Neural cell (in vitro differentiated cells): ENCODE measurements around the gene OR7G1. TPM values are rescaled to one million over a fixed set of nuclear protein-coding genes. Genes with fewer than 3 reads are reported as not detected.

Experiments
- H2AFZ ChIP-seq: fragments of 200-600, 300-800 bp; sonication (generic), shearing (Covaris generic); 2 replicates; pipeline ENCODE4 v1.6.0; 2014; ENCODE audit warnings: low read depth, mild to moderate bottlenecking, antibody characterized with exemption, low read length, moderate library complexity
- H3F3A ChIP-seq: fragments of 200-600 bp; shearing (Covaris generic); 2 replicates; pipeline ENCODE4 v1.6.1; 2016; ENCODE audit warnings: mild to moderate bottlenecking, moderate library complexity, mixed read lengths, antibody characterized with exemption, low read length; ENCODE audit not compliant: insufficient read depth, poor library complexity, severe bottlenecking
- H3K27ac ChIP-seq: fragments of 200-600, 300-800 bp; sonication (generic), shearing (Covaris generic); 2 replicates; pipeline ENCODE4 v1.5.1; 2014; ENCODE audit warnings: mild to moderate bottlenecking, low read length, moderate library complexity
- H3K27me3 ChIP-seq: fragments of 300-800, 200-600 bp; sonication (generic), shearing (Covaris generic); 2 replicates; pipeline ENCODE4 v1.6.0; 2014; ENCODE audit warnings: mild to moderate bottlenecking, low read depth, low read length, moderate library complexity; ENCODE audit not compliant: insufficient read depth
- H3K36me3 ChIP-seq: fragments of 300-800, 200-600 bp; sonication (generic), shearing (Covaris generic); 2 replicates; pipeline ENCODE4 v1.5.1; 2014; ENCODE audit warnings: mild to moderate bottlenecking, antibody characterized with exemption, low read length, moderate library complexity; ENCODE audit not compliant: insufficient read depth
- H3K4me2 ChIP-seq: fragments of 300-800, 200-600 bp; sonication (generic), shearing (Covaris generic); 2 replicates; pipeline ENCODE4 v1.6.0; 2014; ENCODE audit warnings: mild to moderate bottlenecking, low read length
- H3K4me3 ChIP-seq: fragments of 300-800, 200-600 bp; sonication (generic), shearing (Covaris generic); 2 replicates; pipeline ENCODE4 v1.5.1; 2014; ENCODE audit warnings: mild to moderate bottlenecking, low read length, moderate library complexity
- H3K79me2 ChIP-seq: fragments of 200-600 bp; shearing (Covaris generic); replicated peaks from 2 replicates; pipeline ENCODE4 v1.6.0; 2014; ENCODE audit warnings: mild to moderate bottlenecking, low read length, moderate library complexity; ENCODE audit not compliant: insufficient read depth
- H3K9ac ChIP-seq: fragments of 300-800, 200-600 bp; sonication (generic), shearing (Covaris generic); 2 replicates; pipeline ENCODE4 v1.6.1; 2016; ENCODE audit warnings: mild to moderate bottlenecking, low read length, mixed read lengths
- H3K9me2 ChIP-seq: fragments of 200-600 bp; shearing (Covaris generic); 2 replicates; pipeline ENCODE4 v1.6.1; 2016; ENCODE audit warnings: mild to moderate bottlenecking, low read length, mixed read lengths; ENCODE audit not compliant: insufficient read depth
- H3K9me3 ChIP-seq: fragments of 200-600, 300-800 bp; sonication (generic), shearing (Covaris generic); 2 replicates; pipeline ENCODE4 v1.6.1; 2016; ENCODE audit warnings: mild to moderate bottlenecking, mixed run types, low read length, moderate library complexity, mixed read lengths
- H4K20me1 ChIP-seq: fragments of 200-600 bp; shearing (Covaris generic); 2 replicates; pipeline ENCODE4 v1.6.1; 2016; ENCODE audit warnings: mild to moderate bottlenecking, mixed run types; ENCODE audit not compliant: insufficient read depth
- CTCF ChIP-seq: fragments of 450-650 bp; IDR thresholded peaks from 2 replicates; pipeline ENCODE4 v1.5.1; 2014; ENCODE audit warnings: antibody characterized with exemption, mild to moderate bottlenecking, moderate library complexity; ENCODE audit not compliant: poor library complexity, severe bottlenecking
- EP300 ChIP-seq: fragments of 450-650 bp; conservative IDR thresholded peaks from 2 replicates; pipeline ENCODE4 v1.6.1; 2014; ENCODE audit warnings: antibody characterized with exemption, mild to moderate bottlenecking, moderate library complexity; ENCODE audit not compliant: poor library complexity, severe bottlenecking
- EZH2 ChIP-seq: fragments of 200-600, 300-800 bp; shearing (Covaris generic), sonication (generic); IDR thresholded peaks from 2 replicates; pipeline ENCODE4 v1.6.1; 2014; ENCODE audit warnings: antibody characterized with exemption, low read length, borderline replicate concordance, mild to moderate bottlenecking; ENCODE audit not compliant: insufficient read depth, poor library complexity, severe bottlenecking
- MXI1 ChIP-seq: fragments of 450-650 bp; conservative IDR thresholded peaks from 2 replicates; pipeline ENCODE4 v1.6.1; 2014; ENCODE audit warnings: antibody characterized with exemption, mild to moderate bottlenecking; ENCODE audit not compliant: poor library complexity, severe bottlenecking
- POLR2AphosphoS5 ChIP-seq: IDR thresholded peaks from 2 replicates; pipeline ENCODE4 v1.6.1; 2012
- RAD21 ChIP-seq: fragments of 450-650 bp; conservative IDR thresholded peaks from 2 replicates; pipeline ENCODE4 v1.6.1; 2014; ENCODE audit warnings: antibody characterized with exemption, mild to moderate bottlenecking, moderate library complexity
- REST ChIP-seq: IDR thresholded peaks from 2 replicates; pipeline ENCODE4 v1.6.1; 2012; ENCODE audit warnings: borderline replicate concordance
- SMC3 ChIP-seq: fragments of 450-650 bp; conservative IDR thresholded peaks from 2 replicates; pipeline ENCODE4 v1.6.1; 2014; ENCODE audit warnings: antibody characterized with exemption, mild to moderate bottlenecking, moderate library complexity; ENCODE audit not compliant: poor library complexity
- TAF1 ChIP-seq: IDR thresholded peaks from 2 replicates; pipeline ENCODE4 v1.6.1; 2012; ENCODE audit warnings: low read depth
- polyA plus RNA-seq: library from polyadenylated mRNA; depleted of rRNA; stranded (reverse); fragments of >200 nt; gene quantifications from 2 replicates; pipeline ENCODE4 v1.2.3, GENCODE V29; 2014

Gene OR7G1
- polyA plus RNA-seq, 1 donor from 2014 or later: not detected

- no peaks in the 10 kb centered on the region for H3K9me2 ChIP-seq
- no peak for TF ChIP-seq REST
- no peak for TF ChIP-seq MXI1
- no peak for TF ChIP-seq EP300
- TF ChIP-seq RAD21: no peak
- no peak for TF ChIP-seq TAF1
- TF ChIP-seq EZH2: no peak
- TF ChIP-seq CTCF: no peak
- TF ChIP-seq POLR2AphosphoS5: no peak
- no peak for TF ChIP-seq SMC3
- H3K79me2 ChIP-seq: no peaks in the 10 kb centered on the region
- no peaks in the 10 kb centered on the region for H3F3A ChIP-seq
- no peak within 1 kb of the TSS for H3K4me3 ChIP-seq
- H3K4me2 ChIP-seq: no peak within 1 kb of the TSS
- no peaks in the 10 kb centered on the region for H3K27me3 ChIP-seq
- no peaks in the 10 kb centered on the region for H4K20me1 ChIP-seq
- H3K36me3 ChIP-seq: no peaks in the 10 kb centered on the region
- no peak within 1 kb of the TSS for H3K9ac ChIP-seq
- no peak within 1 kb of the TSS for H3K27ac ChIP-seq
- no peak within 1 kb of the TSS for H2AFZ ChIP-seq
- H3K9me3 ChIP-seq: no peaks in the 10 kb centered on the region
These were observed 8.2 kb downstream of the OR7G1 start, which contains the start of gene OR7G2 for GRCh38 chr19:9107375-9107774. OR7G2 (minus strand) TSS chr19:9107475; CDS start chr19:9103243, 4,232 bp downstream.

- Histone ChIP-seq H3K4me2 (no peak within 1 kb of the TSS), H3K9me3 (no peaks in the 10 kb centered on the region), H3K9me2 (no peaks in the 10 kb centered on the region), H4K20me1 (no peaks in the 10 kb centered on the region), H3K27me3 (no peaks in the 10 kb centered on the region), H3F3A (no peaks in the 10 kb centered on the region), H3K9ac (no peak within 1 kb of the TSS), H3K4me3 (no peak within 1 kb of the TSS), H3K79me2 (no peaks in the 10 kb centered on the region), H3K36me3 (no peaks in the 10 kb centered on the region), H2AFZ (no peak within 1 kb of the TSS), H3K27ac (no peak within 1 kb of the TSS)
- TF ChIP-seq RAD21 (no peak), EZH2 (no peak), CTCF (no peak), SMC3 (no peak)
These were observed 28.8 kb downstream of the OR7G1 start, which contains the start of gene OR1M1 for GRCh38 chr19:9086761-9087160. OR1M1 (plus strand) TSS chr19:9087061; CDS start chr19:9093245, 6,184 bp downstream.
